NCI-H226 (cell line): Measurements from ENCODE around the gene KIF26A.

ENCODE experiments used
- DNase-seq: peaks from one replicate; pipeline ENCODE4 v3.0.0-alpha.2; 2015

KIF26A gene

DNA sequence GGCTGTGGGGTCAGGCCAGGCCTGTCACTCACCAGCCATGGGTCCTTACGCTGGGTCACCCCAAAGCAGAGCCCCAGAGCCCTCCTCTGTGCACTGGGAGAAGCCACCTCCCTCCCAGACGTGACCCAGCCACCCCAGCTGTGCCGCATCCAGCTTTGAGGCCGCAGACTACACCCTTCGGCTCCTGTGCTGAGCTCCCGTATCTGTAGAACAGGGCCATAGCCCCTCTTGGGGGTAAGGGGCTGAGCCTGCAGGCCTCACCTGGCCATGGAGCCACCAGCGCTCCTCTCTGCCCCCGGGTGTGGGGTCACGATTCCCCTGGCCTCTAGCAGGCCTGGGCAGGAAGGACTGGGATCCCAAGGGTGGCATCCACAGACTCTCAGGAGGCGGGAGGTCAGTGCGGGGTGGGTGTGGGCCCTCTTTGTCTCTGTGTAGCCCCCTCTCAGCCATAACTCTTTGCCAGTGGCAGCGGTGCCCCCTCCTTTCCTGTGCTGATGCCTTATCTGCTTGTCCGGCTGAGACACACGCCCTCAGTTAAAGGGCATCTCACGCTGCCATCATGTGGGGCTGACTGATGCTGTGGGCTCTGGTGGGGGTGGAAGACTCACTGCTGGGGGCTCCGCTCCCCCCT lies 36.6 kb upstream of the KIF26A start:
- no peak for DNase-seq

DNA sequence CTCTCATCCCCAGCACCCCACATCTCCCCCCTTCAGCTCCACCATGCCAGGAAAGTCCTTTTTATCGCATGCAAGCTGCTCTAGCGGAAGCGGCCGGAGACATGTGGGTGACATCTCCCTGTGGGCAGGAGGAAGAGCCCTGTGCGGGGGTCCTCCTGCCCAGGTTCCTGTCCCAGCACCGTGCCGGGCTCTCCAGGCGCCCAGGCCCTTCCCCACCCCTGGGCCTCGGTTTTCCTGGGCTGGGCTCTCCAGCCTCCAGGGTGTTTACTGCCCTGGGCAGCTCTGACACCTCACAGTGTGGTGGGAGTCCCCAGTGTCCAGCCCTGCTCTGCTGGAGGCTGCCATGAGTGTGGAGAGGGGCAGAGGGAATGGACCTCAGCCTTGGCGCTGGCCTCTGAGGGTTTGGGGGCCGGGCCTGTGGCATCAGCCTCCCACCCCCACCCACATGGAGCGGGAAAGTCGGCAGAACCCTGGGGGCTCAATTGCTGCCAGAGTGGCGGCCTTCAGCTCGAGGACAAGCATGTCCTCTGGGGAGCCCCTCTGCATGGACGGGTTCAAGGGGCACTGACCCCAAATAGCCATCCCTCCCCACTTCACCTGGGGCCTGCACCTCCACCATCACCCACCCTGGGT lies 36.0 kb upstream of the KIF26A start:
- no peak for DNase-seq

DNA sequence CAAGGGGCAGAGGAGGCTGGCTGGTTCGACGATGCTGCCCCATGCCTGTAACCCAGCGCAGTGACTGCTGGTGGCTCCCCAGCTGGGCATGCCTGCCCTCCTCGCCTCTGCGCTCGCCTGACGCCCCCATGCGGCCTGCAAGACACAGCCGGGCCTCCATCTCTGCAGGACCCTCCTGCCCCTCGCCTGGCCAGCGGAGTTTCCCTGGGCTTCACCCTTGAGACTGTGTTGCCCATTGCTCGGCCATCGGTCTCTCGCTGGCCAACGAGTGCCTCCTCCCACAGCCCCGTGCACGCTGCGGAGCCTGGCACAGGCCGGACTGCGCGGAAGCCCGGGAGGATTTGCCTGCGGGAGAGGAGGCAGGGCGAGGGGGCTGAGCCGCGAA lies 35.3 kb upstream of the KIF26A start:
- DNase-seq: no peak

DNA sequence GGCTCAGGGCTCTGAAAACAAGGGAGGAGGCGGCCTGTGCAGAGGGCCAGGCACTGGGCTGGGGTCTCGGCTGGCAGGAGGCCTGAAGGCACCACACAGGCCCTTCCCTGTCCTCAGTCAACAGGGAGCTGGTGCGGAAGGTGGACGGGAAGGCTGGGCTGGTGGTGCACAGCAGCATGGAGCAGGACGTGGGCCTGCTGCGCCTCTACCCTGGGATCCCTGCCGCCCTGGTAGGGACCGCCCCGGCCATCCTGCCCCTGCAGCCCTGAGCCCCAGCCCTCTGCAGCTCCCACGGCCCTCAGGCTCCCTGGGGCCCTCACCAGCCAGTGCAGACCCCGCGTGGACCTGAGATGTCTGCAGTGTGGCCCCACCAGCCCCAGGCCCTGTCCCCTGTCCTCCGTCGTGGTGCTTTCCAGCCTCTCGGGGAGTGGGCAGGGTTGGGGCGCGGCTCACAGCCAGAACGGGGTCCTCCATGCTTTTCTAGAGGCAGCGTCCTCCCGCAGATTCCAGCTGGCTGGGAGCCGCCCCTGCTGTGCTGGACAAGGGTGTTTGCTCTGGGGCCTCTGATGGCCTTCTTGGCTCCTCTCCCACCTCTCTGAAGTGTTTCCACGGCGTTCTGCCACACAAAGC lies 34.8 kb upstream of the KIF26A start:
- no peak for DNase-seq

DNA sequence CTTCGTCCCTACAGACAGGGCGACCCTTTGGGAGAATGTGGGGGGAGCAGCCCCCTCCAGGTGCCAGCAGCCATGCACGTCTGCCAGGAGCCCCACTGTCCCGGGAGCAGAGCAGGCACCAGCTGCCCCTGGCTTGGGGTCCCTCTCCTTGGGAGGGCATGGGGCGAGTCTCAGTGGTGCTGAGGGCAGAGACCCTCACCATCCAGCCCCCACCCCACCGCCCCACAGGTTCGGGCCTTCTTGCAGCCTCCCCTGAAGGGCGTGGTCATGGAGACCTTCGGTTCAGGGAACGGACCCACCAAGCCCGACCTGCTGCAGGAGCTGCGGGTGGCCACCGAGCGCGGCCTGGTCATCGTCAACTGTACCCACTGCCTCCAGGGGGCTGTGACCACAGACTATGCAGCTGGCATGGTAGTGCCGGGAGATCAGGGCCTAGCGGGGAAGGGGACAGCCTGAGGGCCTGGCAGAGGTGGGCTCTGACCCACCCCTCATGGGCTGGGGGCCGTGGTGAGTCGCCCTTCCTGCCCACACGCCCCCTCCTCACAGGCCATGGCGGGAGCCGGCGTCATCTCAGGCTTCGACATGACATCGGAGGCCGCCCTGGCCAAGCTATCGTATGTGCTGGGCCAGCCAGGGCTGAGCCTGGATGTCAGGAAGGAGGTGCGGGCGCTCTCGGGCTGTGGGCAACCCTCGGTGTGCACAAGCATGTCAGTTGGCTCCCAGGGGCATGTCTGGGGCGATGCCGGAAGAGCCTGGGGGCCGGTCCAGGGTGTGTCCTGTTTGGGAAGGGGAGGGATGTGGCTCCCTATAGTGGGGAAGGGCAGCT lies 34.1 kb upstream of the KIF26A start:
- no peak for DNase-seq

DNA sequence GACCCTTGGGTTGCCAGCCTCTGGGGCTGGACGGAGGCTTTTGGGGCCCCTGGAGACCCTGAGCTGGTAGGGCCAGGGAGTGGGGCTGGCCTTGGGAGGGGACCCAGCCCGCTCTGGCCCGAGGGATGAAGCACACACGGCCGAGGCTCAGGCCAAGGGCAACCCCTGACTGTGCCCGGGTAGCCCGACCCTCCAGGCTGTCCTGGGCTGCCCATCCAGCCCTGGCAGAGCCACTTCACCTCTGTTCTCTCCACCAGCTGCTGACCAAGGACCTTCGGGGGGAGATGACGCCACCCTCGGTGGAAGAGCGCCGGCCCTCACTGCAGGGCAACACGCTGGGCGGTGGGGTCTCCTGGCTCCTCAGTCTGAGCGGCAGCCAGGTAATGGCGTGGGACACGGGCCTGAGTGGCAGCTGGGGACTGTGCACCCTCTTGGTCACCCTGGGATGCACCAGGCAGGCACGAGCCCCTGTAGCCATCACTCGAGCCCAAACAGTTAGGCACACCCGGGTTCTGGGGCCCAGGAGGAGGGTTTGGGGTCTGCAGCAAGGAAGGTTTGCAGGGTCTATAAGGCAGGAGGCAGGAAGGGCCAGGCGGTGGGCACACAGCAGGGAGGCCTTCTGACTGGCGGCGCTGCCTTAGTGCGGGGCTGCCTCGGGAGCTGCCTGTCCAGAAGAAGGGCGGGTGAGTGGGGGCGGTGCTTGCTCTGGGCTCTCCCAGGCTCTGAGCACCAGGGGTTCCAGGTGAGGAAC lies 33.1 kb upstream of the KIF26A start:
- no peak for DNase-seq

DNA sequence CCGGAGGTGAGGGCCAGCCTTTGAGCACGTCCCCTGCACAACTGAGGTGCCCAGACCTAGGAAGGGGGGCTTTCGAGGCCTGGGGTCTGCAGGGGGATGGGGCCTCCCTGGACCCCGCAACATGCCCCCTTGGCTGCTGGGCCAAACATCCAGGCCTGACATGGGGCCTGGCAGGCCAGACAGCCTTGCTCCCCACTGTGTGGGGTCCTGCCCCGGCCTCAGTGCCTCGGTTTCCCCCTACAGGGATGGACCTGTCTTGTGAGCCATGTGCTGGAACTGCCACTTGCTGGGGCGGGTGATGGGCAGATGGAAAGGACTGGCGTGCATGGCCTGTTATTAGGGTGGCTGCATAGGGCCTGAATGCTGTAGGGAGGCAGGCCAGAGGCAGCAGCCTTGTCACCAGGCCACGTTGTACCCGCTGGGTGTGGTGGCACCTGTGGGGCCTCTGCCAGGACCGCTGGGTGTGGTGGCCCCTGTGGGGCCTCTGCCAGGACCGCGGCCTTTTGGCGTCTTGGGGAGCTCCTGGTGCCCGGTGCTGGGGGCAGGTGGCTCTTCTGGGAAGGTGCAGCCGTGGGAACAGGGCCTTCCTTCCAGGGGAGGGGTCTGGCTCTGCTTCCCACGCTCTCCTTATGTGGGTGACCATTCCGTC lies 32.4 kb upstream of the KIF26A start:
- no peak for DNase-seq

DNA sequence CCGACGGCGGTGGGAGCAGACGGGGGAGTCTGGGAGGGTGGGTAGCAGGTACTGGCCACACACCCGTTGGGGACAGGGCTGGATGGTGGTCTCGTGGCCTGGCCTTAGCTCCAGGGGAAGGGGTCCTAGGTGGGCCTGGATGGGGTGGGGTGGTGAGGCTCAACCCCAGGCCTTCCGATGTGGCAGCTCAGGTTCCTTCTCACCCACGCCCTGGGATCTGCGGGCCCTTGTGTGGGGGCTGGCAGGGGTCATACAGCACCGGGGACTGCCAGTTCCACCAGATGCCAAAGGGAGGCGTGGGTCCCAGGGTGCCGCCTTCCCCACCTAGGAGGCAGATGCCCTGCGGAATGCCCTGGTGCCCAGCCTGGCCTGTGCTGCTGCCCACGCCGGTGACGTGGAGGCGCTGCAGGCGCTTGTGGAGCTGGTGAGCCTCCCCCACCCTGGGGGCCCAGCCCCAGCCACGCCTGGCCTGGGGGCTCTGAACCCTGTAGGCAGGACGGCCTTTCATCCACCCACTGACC lies 31.9 kb upstream of the KIF26A start:
- DNase-seq: no peak

DNA sequence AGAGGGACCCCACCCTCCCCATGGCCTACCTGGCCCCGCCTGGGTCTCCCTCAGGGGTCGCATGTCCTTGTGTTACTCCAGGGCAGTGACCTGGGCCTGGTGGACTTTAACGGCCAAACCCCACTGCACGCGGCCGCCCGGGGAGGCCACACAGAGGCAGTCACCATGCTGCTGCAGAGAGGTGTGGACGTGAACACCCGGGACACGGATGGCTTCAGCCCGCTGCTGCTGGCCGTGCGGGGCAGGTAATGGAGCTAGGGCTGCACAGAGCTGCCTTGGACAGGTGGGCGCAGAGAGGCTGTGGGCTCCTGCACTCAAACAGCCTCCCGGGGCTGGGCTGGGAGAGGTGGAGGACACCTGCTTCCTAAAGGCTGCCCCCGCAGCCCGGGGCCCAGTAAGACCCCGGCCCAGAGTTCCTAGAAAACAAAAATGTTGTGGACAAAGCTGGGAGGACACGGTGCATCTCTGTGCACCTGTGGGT lies 31.2 kb upstream of the KIF26A start:
- DNase-seq: no peak

DNA sequence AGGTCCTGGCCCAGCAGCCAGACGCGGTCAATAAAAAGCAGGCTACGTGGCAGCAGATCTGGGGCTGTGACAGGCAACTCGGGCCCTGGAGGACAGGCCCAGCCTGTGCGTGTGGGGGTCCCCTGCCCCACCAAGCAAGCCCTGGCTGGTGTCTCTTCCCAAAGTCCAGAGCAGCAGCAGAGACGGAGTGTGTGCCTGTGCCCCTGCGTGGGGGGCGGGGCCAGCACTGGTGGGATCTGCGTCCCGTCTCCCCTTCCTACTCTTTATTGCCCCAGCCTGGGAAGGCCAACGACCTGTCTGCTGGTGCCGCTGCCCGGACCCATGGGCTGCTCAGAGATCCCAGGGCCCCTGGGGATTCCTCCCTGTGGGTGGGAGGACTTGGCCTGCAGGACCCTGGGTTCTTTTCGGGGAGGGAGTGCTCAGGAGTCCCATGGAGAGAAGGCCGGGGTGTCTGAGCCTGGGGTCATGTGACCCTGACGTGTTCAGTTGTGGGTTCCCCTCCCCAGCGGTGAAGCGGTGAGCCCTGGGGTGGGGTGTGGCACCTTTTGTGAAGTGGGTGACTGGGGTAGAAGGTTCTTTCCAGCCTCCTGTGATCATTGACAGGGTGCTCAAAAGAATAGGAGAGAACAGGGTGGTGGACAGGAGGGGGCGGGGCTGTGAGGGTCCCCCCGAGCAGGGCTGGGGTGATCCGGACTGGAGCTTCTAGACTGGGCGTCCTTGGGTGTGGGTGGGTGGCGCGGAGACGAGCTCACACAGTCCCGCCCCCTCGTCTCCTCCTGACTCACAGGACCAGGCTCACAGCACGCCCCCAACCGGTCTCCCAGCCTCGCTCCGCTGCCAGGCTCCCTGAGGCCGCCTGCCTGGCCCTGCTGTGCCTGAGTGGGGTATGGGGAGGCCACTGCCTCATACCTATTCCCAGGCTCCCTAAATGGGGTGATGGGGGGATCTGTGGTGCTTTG lies 30.5 kb upstream of the KIF26A start:
- DNase-seq: no peak

DNA sequence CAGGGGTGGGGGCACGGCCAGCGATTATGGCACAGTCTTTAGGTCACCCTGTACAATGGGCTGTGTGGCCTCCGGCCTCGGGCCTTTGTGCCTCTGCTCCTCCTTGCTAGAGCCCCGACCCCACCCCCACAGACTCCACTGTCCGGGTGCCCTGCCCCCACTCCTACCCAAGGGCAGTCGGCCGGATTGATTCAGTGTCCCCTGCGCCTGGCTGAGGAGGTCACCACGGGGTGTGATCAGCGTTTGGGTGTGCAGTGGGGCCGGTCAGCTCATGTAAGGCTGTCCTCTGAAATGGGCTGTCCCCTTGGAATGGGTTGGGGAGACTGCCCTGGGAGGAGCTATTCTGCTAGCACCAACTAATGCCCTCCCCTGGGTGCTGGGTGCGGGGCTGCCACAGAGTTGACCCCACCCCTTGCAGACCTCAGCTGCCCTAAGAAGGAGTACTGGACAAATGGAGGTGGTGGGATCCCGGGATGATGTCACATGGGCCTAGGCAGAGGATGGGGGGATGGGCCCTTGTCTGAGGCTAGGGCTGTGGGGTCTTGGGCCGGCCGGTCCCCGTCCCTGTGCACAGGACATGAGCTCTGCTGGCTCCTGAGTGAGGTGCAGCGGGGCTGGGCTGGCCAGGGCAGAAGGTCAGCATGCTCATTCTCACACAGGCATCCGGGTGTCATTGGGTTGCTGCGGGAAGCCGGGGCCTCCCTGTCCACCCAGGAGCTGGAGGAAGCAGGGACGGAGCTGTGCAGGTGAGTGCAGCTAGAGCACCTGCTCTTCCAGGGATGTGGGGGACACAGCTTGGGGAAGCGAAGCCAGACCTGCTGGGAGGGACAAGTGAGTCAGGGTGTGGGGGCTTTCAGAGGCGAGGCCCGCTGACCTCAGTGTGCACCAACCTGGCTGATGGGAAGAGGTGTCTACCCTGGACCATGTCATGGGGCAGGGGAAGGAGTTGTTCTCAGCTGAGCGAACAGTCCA lies 29.5 kb upstream of the KIF26A start:
- no peak for DNase-seq

DNA sequence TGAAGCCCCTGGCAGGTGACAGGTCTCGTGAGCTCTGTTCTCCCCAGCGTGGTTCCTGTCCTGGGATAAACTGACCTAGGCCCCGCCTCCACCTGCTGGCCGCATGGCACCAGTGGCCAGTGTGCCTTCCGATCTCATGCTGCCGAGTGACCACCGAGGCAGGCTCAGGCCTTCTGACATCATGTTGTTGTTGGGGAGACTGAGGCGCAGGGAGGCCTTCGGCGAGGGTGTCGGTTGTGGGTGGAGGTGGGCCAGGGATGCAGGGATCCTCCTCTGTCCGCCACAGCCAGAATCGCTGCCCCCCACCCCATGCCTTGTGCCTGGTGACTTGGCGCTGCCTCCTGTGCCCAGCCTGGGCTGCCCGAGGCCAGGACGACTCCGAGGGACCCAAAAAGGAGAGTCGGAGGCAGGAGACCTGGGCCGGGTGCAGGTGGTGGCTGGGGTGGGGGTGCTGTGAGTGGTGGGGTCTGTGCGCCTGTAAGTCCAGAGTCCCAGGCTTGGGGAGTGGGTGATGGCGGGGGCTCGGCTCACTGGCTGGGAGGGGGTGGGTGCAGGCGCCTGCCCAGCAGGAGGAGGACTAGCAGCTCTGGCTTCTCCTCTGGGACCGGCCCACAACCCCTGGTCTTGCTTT lies 28.5 kb upstream of the KIF26A start:
- no peak for DNase-seq

DNA sequence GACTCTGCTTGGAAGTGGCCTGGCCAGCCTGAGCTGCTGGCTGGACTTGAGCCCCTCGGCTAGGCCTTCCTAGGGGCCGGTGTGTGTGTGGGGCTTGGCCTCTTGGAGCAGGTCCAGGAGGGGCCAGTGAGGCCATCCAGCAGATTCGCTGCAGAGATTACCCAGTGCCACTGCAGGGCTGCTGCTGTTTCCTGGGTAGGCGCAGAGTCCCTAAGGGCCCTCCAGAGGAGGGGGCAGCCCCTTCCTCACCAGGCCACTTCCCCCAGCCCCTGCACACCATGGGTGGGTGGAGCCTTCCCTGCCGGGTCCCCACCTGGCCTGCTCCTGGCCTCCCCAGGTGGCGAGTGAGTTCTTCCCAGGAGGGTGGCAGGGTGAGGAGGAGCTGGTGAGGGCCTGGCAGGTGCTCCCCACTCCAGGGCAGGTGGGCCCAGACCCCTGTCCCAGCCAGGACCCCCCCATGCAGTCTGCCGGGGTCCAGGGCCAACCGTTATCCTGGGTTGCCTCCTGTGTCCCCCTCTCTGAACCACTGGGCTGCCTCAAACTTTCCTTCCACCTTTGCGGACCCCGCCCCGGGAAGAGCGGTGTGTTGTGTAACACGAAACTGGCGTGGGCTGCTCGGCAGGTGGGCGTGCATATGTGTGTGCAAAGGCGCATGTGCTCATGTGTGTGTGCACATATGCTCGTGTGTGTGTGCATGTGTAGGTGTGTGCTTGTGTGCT lies 27.7 kb upstream of the KIF26A start:
- DNase-seq: no peak

DNA sequence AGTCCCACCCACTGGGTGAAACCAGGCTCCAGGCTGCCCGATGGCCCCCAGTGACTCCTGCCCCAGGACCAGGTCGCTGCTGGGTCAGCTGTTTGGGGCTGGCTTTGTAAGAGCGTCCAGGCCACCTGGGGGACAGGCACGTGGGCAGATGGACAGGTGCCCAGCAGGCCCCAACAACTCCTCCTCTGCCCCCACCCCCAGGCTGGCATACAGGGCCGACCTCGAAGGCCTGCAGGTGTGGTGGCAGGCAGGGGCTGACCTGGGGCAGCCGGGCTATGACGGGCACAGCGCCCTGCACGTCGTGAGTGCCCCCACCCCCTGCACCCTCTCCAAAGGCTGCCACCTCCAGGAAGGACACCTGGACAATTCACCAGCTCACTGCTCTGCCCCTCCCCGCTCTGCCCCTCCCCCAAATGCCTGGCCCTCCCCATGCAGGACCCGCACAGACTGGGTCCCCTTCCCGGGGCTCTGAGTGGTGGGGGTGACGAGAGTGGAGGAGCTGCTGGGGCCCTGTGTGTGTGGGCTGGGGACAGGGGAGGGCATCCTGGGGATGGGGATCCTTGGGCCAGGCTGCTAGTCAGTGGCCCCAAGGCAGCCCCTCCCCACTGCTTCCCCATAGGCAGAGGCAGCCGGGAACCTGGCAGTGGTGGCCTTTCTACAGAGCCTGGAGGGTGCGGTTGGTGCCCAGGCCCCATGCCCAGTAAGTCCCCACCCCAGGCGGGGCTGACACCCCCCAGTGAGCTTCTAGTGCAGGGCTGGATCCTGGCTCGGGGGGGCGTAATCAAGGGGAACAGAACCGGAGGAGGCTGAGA lies 26.9 kb upstream of the KIF26A start:
- DNase-seq: no peak

DNA sequence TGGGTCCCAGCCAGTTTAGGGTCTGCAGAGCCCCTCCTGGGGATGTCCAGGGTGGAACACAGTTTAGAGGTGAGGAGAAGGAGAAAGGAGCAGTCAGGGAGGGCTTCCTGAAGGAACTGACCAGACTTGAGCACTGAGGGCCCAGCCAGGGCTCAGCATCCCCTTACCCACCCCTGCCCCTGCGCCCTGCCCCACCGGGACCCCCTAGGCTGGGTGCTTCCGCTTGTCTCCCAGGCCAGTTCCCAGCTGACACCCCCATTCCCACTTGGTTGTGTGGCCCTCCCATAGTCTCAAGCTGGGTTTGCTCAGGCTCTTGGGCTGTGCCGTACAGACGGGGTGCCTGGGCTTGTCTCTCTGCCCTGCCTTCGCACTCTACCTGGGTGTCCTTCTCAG lies 26.3 kb upstream of the KIF26A start:
- DNase-seq: no peak

DNA sequence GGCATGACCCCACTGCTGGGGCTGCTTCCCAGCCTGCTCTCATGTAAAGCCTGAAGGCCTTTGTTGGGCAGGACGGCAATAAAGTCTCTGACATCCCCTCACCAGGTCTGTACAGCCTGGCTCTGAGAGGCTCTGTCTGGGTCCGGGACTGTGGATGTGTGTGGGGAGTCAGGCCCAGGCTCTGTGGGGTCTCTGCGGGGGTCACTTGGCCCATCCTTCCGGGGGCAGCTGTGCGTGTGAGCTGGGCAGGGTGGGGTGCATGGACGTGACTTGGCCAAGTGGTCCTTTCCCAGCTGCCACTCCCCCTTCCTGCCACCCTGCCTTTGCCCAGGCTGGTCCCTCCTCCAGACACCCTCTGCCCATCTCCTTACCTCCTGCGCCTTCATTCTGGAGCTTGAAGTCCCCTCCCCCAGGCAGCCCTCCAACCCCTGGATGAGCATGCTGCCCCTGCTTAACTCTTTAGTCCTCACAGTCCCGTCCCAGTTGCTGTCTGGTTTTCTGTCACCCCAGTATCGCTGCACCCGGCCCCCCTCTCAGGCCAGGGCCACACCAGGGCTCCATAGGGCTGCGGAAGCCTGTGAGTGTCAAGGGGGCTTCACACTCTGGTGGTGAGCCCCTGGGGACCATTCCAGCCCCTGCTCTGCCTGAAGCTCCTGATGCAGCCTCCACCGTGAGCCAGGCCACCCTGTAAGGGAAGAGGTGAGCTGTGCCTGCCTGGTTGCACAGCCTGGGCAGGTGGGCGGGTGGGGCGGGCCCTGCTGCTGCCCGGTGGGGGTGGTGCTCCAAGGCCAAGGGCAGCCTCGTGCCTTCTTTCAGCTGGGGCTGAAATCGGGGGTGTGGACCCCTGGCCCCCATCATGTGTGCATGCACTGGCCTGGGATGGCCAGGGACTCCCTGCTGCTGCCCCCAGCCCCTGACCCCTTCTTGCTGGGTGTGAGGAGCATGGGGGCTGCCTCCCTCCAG lies 25.5 kb upstream of the KIF26A start:
- DNase-seq: no peak
